CD4-positive, alpha-beta T cell (primary cell): ENCODE data around the gene PRH2. TPM values are rescaled to one million over a fixed set of nuclear protein-coding genes. Genes with fewer than 3 reads are reported as not detected.

Experiments used
- ATAC-seq: fragments of 200-7000 bp; cut with Tn5 transposase; one replicate; pipeline ENCODE4 v1.10.0; 2022; ENCODE audit warnings: mild to moderate bottlenecking; ENCODE audit not compliant: poor library complexity
- CTCF ChIA-PET: fragments of 350-600 bp; sonication (Branson Sonifier 250); formaldehyde crosslinking; loops from one replicate; lab custom pipeline; 2021; ENCODE audit warnings: antibody characterized with exemption, inconsistent platforms; lab: Charles Lee
- POLR2A ChIA-PET: fragments of 350-600 bp; sonication (Branson Sonifier 250); formaldehyde crosslinking; loops from one replicate; lab custom pipeline; 2021; ENCODE audit warnings: antibody characterized with exemption, inconsistent platforms; lab: Charles Lee
- DNase-seq, 14 experiments: peaks; one replicate each; pipeline ENCODE4 v3.0.0-alpha.2; 2013 to 2020; ENCODE audit warnings: mixed read lengths in 2 of 14
- H3K27ac ChIP-seq, 2 donors: one replicate each; pipeline versions ENCODE4 v1.5.1 to v1.7.0; 2013; ENCODE audit warnings: low read length in 2 of 2, low read depth in 1 of 2, mild to moderate bottlenecking in 1 of 2
- H3K27me3 ChIP-seq, 2 experiments: 1 replicate in 1 of 2; 2 replicates in 1 of 2; pipeline versions ENCODE4 v1.6.1 to v1.7.0; 2013; ENCODE audit warnings: low read length in 2 of 2, control low read depth in 1 of 2, mild to moderate bottlenecking in 1 of 2, moderate library complexity in 1 of 2; ENCODE audit not compliant: insufficient read depth in 2 of 2, control insufficient read depth in 1 of 2
- H3K36me3 ChIP-seq: one replicate; pipeline ENCODE4 v1.6.1; 2013; ENCODE audit warnings: low read length, control low read depth; ENCODE audit not compliant: insufficient read depth
- H3K4me1 ChIP-seq: one replicate; pipeline ENCODE4 v1.6.1; 2013; ENCODE audit warnings: low read length, control low read depth; ENCODE audit not compliant: insufficient read depth
- H3K4me3 ChIP-seq: one replicate; pipeline ENCODE4 v1.5.1; 2013; ENCODE audit warnings: mild to moderate bottlenecking, low read length, moderate library complexity
- H3K9me3 ChIP-seq, 2 experiments: 1 replicate in 1 of 2; 2 replicates in 1 of 2; pipeline versions ENCODE4 v1.6.1 to v1.7.0; 2013; ENCODE audit warnings: low read length in 2 of 2, mild to moderate bottlenecking in 2 of 2, control low read depth in 1 of 2, moderate library complexity in 1 of 2; ENCODE audit not compliant: control insufficient read depth in 1 of 2, insufficient read depth in 1 of 2
- H3K27ac Mint-ChIP-seq: one replicate; pipeline ENCODE4 v1.8.0; 2020; ENCODE audit warnings: mixed read lengths
- H3K27me3 Mint-ChIP-seq: one replicate; pipeline ENCODE4 v1.8.0; 2021; ENCODE audit warnings: mixed read lengths
- H3K36me3 Mint-ChIP-seq: one replicate; pipeline ENCODE4 v1.8.0; 2021; ENCODE audit warnings: low read depth, mixed read lengths
- H3K4me1 Mint-ChIP-seq: one replicate; pipeline ENCODE4 v1.8.0; 2021; ENCODE audit warnings: low read depth, mixed read lengths
- H3K4me3 Mint-ChIP-seq: one replicate; pipeline ENCODE4 v1.8.0; 2020; ENCODE audit warnings: mild to moderate bottlenecking, mixed read lengths
- H3K9me3 Mint-ChIP-seq: one replicate; pipeline ENCODE4 v1.8.0; 2020; ENCODE audit warnings: mixed read lengths
- intact Hi-C, 2 experiments: fragments of 100-400 bp; cut with DNase I in 1 of 2; cut with micrococcal nuclease in 1 of 2; formaldehyde crosslinking; loops; one replicate each; pipeline versions ENCODE4 v1.15.1 to v1.9.0; 2023 to 2025; cut with DNase I, micrococcal nuclease
- total RNA-seq, 174 experiments: library from RNA in 2 of 174; stranded (reverse) in 2 of 174; gene quantifications; one replicate each; pipeline ENCODE4 v1.2.3 and lab custom pipeline; 2021 to 2026
- TF ChIP-seq, protein P1 (sequence below): fragments of 200-600 bp; IDR thresholded peaks from one replicate; pipeline ENCODE4 v1.8.0; 2022; ENCODE audit warnings: antibody characterized with exemption, mild to moderate bottlenecking

PRH2 gene
- total RNA-seq, 2 experiments from 2014 or later: not detected

DNA sequence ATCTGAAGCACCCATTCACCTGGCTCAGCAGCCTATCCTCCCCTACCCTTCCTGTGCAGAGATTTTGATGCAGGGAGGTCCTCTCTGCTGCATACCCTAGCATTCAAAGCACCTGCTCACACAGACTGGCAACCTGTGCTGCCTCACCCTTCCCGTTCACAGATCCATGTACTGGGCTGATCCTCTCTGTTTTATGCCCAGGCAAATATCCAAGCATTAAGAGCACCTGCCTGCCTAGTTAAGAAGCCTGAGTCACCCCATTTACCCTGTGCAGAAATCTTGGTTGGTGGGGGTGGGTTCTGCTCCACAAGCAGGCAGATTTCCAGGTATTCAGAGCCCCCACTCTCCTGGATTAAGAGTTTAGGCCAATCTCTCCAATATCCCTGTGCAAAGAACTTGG is 28.1 kb upstream of the PRH2 start:
- no peak overlapping the region for H3K27ac ChIP-seq
- ATAC-seq (no peak), DNase-seq (no peak)
- Mint-ChIP-seq H3K27me3 (no peaks in the 10 kb centered on the region), H3K4me3 (no peak overlapping the region), H3K9me3 (peaks cover 16% of the 10 kb centered on the region), H3K4me1 (no peaks in the 10 kb centered on the region), H3K27ac (no peak overlapping the region), H3K36me3 (peaks cover 59% of the 10 kb centered on the region)
- H3K4me1 ChIP-seq: no peaks in the 10 kb centered on the region
- ChIA-PET CTCF (no interaction called here), POLR2A (no interaction called here)
- no peaks in the 10 kb centered on the region for H3K27me3 ChIP-seq
- TF ChIP-seq, protein P1, sequence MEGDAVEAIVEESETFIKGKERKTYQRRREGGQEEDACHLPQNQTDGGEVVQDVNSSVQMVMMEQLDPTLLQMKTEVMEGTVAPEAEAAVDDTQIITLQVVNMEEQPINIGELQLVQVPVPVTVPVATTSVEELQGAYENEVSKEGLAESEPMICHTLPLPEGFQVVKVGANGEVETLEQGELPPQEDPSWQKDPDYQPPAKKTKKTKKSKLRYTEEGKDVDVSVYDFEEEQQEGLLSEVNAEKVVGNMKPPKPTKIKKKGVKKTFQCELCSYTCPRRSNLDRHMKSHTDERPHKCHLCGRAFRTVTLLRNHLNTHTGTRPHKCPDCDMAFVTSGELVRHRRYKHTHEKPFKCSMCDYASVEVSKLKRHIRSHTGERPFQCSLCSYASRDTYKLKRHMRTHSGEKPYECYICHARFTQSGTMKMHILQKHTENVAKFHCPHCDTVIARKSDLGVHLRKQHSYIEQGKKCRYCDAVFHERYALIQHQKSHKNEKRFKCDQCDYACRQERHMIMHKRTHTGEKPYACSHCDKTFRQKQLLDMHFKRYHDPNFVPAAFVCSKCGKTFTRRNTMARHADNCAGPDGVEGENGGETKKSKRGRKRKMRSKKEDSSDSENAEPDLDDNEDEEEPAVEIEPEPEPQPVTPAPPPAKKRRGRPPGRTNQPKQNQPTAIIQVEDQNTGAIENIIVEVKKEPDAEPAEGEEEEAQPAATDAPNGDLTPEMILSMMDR: no peak
- no peaks in the 10 kb centered on the region for H3K36me3 ChIP-seq
- no peak overlapping the region for H3K4me3 ChIP-seq
- H3K9me3 ChIP-seq: peaks cover 4 to 26% of the 10 kb centered on the region in 2 experiments
- intact Hi-C loops: no loop called here

DNA sequence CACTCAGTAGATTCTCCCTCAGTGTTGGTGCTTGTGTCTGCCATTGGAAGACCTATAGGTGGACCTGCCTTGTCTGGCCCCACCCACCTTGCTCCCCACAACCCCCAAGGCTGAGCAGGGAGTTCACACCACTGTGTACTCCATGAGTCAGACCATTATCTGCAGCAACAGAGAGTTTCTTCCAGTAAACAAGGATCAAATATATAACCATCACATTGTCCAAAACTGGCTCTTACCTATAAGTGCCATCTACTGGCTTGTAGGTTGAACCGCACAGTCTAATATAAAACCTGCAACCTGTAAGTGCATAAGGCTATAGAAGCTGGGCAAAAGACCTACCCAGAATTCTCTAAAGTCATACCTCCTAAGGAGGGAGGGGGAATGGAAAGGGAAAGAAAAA is 27.6 kb upstream of the PRH2 start:
- Histone ChIP-seq H3K36me3 (no peaks in the 10 kb centered on the region), H3K27me3 (no peaks in the 10 kb centered on the region), H3K4me3 (no peak overlapping the region), H3K4me1 (no peaks in the 10 kb centered on the region), H3K9me3 (peaks cover 4 to 26% of the 10 kb centered on the region in 2 experiments), H3K27ac (no peak overlapping the region)
- peaks cover 16% of the 10 kb centered on the region for H3K9me3 Mint-ChIP-seq
- DNase-seq: no peak
- H3K4me3 Mint-ChIP-seq: no peak overlapping the region
- no peak for ATAC-seq
- H3K27ac Mint-ChIP-seq: no peak overlapping the region
- ChIA-PET POLR2A (interaction anchor here (0.6 kb wide), 1 partner anchor 893 kb away, joined by 3 read pairs; no protein-coding TSS in a partner anchor), CTCF (no interaction called here)
- intact Hi-C loops: no loop called here
- peaks cover 64% of the 10 kb centered on the region for H3K36me3 Mint-ChIP-seq
- no peaks in the 10 kb centered on the region for H3K27me3 Mint-ChIP-seq
- H3K4me1 Mint-ChIP-seq: no peaks in the 10 kb centered on the region
- TF ChIP-seq, protein P1: no peak

DNA sequence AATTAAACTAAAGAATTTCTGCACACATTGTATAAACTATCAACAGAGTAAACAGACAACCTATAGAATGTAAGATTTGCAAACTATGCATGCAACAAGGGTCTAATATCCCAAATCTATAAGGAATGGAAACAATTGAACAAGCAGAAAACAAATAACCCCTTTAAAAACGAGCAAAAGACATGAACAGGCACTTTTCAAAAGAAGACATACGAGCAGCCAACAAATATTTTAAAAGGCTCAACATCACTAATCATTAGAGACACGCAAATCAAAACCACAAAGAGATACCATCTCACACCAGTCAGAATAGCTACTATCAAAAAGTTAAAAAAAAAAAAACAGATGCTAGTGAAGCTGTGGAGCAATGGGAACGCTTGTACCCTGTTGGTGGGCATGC is 24.4 kb upstream of the PRH2 start:
- CTCF ChIA-PET: no interaction called here
- TF ChIP-seq, protein P1: no peak
- H3K4me3 ChIP-seq: no peak overlapping the region
- H3K9me3 ChIP-seq: peaks cover 4 to 26% of the 10 kb centered on the region in 2 experiments
- Mint-ChIP-seq H3K27ac (no peak overlapping the region), H3K36me3 (peaks cover 80% of the 10 kb centered on the region), H3K9me3 (peaks cover 20% of the 10 kb centered on the region), H3K4me1 (no peaks in the 10 kb centered on the region), H3K4me3 (no peak overlapping the region), H3K27me3 (no peaks in the 10 kb centered on the region)
- no peaks in the 10 kb centered on the region for H3K27me3 ChIP-seq
- no peaks in the 10 kb centered on the region for H3K4me1 ChIP-seq
- H3K27ac ChIP-seq: no peak overlapping the region
- ATAC-seq (no peak), DNase-seq (no peak)
- POLR2A ChIA-PET: no interaction called here
- intact Hi-C loops: no loop called here
- H3K36me3 ChIP-seq: no peaks in the 10 kb centered on the region
